Measurements from ENCODE around the gene PMM2.

Gene PMM2

DNA sequence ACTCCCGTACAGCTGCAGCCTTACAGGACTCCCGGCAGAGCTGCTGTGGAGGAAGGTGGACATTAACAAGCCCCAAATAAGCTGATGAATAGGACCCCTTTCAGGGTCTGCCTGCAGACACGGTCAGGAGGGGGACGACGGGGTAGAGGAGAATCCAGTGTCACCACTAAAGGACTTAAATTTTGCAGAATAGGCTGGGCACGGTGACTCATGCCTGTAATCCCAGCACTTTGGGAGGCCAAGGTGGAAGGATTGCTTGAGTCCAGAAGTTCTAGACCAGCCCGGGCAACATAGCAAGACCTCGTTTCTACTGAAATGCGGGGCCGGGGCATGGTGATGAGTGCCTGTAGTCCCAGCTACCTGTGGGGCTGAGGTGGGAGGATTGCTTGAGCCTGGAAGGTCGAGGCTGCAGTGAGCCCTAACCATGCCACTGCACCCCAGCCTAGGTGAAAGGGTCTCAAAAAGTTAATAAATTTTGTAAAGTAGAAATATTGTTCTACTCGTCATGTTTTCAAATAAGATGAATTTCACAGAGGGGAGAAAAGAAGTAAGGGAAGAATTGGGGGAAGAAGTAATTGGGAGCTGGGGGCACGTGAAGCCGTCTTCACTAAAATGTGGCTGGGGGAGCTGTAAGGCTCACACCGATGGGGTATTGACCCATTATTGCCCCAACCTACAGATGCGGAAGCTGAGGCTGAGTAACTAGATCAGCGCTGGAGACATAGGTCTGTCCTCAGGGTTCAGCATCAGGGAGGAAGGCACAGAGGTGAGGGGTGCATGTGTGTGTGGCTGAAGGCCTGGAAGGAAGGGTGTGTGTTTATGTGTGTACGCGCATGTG lies 89.2 kb downstream of the PMM2 start:
- DNase-seq (ENCODE audit: insufficient read length, low spot score) = no peak
- TF ChIP-seq, protein P1, sequence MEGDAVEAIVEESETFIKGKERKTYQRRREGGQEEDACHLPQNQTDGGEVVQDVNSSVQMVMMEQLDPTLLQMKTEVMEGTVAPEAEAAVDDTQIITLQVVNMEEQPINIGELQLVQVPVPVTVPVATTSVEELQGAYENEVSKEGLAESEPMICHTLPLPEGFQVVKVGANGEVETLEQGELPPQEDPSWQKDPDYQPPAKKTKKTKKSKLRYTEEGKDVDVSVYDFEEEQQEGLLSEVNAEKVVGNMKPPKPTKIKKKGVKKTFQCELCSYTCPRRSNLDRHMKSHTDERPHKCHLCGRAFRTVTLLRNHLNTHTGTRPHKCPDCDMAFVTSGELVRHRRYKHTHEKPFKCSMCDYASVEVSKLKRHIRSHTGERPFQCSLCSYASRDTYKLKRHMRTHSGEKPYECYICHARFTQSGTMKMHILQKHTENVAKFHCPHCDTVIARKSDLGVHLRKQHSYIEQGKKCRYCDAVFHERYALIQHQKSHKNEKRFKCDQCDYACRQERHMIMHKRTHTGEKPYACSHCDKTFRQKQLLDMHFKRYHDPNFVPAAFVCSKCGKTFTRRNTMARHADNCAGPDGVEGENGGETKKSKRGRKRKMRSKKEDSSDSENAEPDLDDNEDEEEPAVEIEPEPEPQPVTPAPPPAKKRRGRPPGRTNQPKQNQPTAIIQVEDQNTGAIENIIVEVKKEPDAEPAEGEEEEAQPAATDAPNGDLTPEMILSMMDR (IDR thresholded peaks at IDR 0.05; ENCODE audit: insufficient read depth, missing control alignments) = no peak
- FAIRE-seq = no peak

DNA sequence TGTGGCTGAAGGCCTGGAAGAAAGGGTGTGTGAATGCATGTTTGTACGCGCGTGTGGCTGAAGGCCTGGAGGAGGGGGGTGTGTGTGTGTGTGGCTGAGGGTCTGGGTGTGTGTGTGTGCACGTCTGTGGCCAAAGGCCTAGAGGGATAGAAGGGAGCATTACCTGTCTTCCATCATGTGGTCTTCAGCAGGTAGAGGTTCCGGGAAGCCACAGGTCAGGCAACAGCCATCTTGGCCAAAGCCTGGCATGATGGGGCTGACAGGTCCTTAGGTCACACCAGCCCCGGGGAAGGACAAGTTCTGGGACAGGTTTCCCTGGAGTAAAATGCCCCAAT lies 89.8 kb downstream of the PMM2 start:
- FAIRE-seq = no peak
- DNase-seq (ENCODE audit: insufficient read length, low spot score) = no peak
- TF ChIP-seq, protein P1 (IDR thresholded peaks at IDR 0.05; ENCODE audit: insufficient read depth, missing control alignments) = no peak

DNA sequence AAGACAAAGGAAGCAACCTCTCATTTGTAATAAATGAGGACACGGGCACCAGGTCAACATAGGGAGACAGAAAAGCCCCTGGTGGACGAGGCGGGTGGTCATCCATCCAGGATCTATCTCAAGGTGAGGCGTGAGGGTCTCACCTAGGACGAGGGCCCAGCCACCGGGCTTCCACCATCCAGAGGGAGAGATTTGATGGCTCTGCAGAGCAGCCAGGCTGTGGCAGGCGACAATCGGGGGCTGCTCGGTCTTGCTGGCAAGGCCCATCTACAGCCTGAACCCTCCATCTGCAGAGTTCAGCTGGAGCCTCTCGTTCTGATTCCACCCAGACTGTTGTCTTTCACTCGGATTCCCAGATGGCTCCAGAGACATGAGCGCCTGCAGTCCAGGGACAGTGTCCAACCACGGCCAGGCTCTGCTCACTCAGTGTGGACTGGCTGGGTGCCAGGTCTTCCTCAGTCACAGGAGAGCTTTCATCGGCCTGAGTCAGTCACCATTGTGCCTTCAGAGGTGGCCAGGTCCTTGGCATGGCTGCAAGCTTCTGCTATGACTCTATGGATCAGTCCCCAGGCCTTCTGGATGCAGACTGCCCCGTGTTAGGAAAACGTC lies 90.4 kb downstream of the PMM2 start:
- no peak for FAIRE-seq
- TF ChIP-seq, protein P1 (IDR thresholded peaks at IDR 0.05; ENCODE audit: insufficient read depth, missing control alignments) = no peak

DNA sequence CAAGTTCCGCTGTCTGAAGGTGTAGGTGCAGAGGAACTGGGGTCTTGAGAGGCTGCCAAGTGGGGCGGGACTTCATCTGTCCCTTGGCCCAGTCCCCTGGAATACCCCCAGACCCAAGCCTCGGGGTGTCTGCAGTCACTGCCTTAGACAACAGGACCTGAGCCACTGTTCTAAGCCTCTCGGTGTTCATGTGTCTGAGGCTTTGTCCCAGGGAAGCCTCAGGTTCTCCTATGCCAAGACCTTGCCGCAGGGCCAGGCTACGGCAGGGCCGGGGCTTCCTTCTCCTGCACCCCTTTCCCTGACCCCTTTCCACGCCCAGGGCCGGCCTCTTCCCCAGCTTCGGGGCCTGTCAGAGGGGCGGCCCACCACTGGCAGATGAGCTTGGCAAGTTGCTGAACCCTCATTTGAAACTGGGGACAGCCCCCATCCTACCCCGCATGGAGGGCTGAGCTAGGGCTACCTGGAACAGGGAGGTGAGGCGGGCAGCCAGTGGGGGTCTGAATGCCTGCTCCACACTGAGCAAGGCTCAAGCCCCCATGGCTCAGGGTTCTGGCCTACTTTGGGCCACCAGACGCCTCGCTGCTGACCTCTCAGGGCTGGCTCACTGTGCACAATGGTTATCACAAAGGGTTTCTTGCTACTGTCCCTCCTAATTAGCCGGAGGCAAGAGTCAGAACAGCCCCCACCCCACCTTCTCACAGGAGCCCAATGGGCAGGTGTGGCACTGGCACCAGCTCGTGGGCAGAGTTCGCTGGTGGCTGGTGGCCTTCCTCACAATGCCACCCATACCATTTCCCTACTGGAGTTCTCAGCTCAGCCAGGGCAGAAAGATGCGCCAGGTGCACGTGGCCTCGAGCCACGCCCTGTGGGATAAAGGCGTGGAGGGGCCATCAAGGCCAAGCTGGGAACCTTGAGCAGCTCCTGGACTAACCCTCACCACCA lies 91.6 kb downstream of the PMM2 start:
- FAIRE-seq (no peak), DNase-seq (ENCODE audit: insufficient read length, low spot score) (no peak)
- TF ChIP-seq, protein P1 (IDR thresholded peaks at IDR 0.05; ENCODE audit: insufficient read depth, missing control alignments) = no peak

More for the DNA sequence above, 90.4 kb downstream of the PMM2 start:
- DNase-seq (ENCODE audit: insufficient read length, low spot score) = no peak

DNA sequence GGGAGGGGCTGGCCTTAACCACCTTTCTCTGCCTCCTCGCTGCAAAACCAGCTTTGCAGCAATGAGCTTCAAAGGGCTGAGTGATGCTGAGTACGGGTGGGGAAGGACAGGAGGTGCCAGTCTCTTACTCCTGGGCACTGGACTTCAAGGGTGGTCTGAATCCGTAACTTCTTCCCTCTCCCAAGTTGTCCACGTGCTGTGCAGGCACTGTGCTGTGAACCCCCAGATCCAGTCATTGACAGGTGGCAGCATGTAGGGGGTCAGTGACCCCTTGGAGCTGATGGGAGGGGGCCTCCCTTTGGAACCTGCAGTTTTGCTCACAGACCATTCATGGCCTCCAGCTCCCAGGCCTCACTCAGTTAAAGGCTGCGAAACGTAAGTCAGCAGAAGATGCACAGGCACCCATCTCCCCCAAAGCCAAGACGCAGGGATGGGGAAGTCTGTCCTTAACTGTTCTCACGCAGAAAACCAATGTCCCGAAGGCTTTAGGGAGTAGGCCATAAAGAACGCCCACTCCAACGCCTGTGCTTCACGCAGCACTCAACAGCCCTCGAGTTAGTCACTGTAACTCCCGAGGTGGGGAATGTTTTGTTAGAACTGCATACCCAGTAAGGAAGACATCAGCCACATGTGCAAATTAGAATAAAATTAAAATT lies 92.4 kb downstream of the PMM2 start:
- TF ChIP-seq, protein P1 (IDR thresholded peaks at IDR 0.05; ENCODE audit: insufficient read depth, missing control alignments) = no peak
- no peak for DNase-seq (ENCODE audit: insufficient read length, low spot score)
- no peak for FAIRE-seq

DNA sequence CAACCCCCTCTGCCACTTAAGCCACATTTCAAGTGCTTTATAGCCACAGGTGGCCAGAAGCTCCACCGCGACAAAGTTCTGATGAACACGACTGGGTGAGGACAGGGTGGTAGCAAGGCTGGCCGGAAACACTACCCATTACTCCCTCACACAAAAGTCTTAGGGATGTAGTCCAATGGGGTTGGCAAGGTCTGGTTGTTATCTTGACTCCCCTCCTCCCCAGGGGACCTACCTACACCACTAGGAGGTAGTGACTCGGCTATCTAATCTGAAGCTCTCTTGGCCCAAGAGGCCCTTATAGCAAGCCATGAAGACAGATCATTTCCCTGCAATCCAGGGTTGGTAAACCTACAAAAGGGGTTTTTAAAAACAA lies 92.9 kb downstream of the PMM2 start:
- FAIRE-seq (no peak), DNase-seq (ENCODE audit: insufficient read length, low spot score) (no peak)
- TF ChIP-seq, protein P1 (IDR thresholded peaks at IDR 0.05; ENCODE audit: insufficient read depth, missing control alignments) = no peak

Measured in D721Med (cell line).